ENCODE data around the gene MICB. TPM values are rescaled to one million over a fixed set of nuclear protein-coding genes. Genes with fewer than 3 reads are reported as not detected.

The MICB gene
- total RNA-seq, 2 experiments from 2014 or later, result 14.3 to 14.7 TPM

GRCh38 chr6:31510007-31510406, 12.1 kb downstream of the MICB start:
- Histone ChIP-seq H3K4me1 (ENCODE audit: insufficient read depth, low read length) (no peaks in the 10 kb centered on the region), H3K27ac (ENCODE audit: low read depth in 1 of 2, low read length in 2 of 2) (no peak overlapping the region), H3K36me3 (ENCODE audit: insufficient read depth, low read length) (peaks cover 60% of the 10 kb centered on the region), H3K27me3 (ENCODE audit: control insufficient read depth in 1 of 2, insufficient read depth in 2 of 2, low read length in 2 of 2) (no peaks in the 10 kb centered on the region), H3K9me3 (ENCODE audit: control insufficient read depth in 1 of 2, insufficient read depth in 1 of 2, low read length in 2 of 2) (no peaks in the 10 kb centered on the region), H3K4me3 (ENCODE audit: low read length) (no peak overlapping the region)
- ChIA-PET POLR2A (no interaction called here), CTCF (no interaction called here)
- no peaks in the 10 kb centered on the region for H3K27me3 Mint-ChIP-seq
- peaks cover 49% of the 10 kb centered on the region for H3K36me3 Mint-ChIP-seq (ENCODE audit: low read depth)
- H3K27ac Mint-ChIP-seq, result no peak overlapping the region
- intact Hi-C loops (cut with DNase I, micrococcal nuclease), result no loop called here
- H3K4me1 Mint-ChIP-seq (ENCODE audit: low read depth), result peaks cover 6% of the 10 kb centered on the region
- DNase-seq, result no peak
- no peak for ATAC-seq (ENCODE audit: poor library complexity)
- no peaks in the 10 kb centered on the region for H3K9me3 Mint-ChIP-seq
- no peak for TF ChIP-seq CTCF (IDR thresholded peaks at IDR 0.05)
- no peak overlapping the region for H3K4me3 Mint-ChIP-seq

GRCh38 chr6:31513456-31514165, 15.7 kb downstream of the MICB start:
- peaks cover 24% of the 10 kb centered on the region for H3K36me3 ChIP-seq (ENCODE audit: insufficient read depth, low read length)
- no peak for TF ChIP-seq CTCF (IDR thresholded peaks at IDR 0.05)
- no peaks in the 10 kb centered on the region for H3K27me3 ChIP-seq (ENCODE audit: control insufficient read depth in 1 of 2, insufficient read depth in 2 of 2, low read length in 2 of 2)
- DNase-seq, result no peak
- no peak for ATAC-seq (ENCODE audit: poor library complexity)
- no peak overlapping the region for H3K27ac Mint-ChIP-seq
- H3K9me3 ChIP-seq (ENCODE audit: control insufficient read depth in 1 of 2, insufficient read depth in 1 of 2, low read length in 2 of 2), result no peaks in the 10 kb centered on the region
- H3K27me3 Mint-ChIP-seq, result no peaks in the 10 kb centered on the region
- H3K36me3 Mint-ChIP-seq (ENCODE audit: low read depth), result peaks cover 24% of the 10 kb centered on the region
- H3K9me3 Mint-ChIP-seq, result no peaks in the 10 kb centered on the region
- H3K27ac ChIP-seq (ENCODE audit: low read depth in 1 of 2, low read length in 2 of 2), result no peak overlapping the region
- ChIA-PET CTCF (no interaction called here), POLR2A (no interaction called here)
- H3K4me1 ChIP-seq (ENCODE audit: insufficient read depth, low read length), result no peaks in the 10 kb centered on the region
- no peak overlapping the region for H3K4me3 ChIP-seq (ENCODE audit: low read length)
- H3K4me1 Mint-ChIP-seq (ENCODE audit: low read depth), result no peaks in the 10 kb centered on the region
- H3K4me3 Mint-ChIP-seq, result no peak overlapping the region
- intact Hi-C loops (cut with DNase I, micrococcal nuclease), result no loop called here

DNA sequence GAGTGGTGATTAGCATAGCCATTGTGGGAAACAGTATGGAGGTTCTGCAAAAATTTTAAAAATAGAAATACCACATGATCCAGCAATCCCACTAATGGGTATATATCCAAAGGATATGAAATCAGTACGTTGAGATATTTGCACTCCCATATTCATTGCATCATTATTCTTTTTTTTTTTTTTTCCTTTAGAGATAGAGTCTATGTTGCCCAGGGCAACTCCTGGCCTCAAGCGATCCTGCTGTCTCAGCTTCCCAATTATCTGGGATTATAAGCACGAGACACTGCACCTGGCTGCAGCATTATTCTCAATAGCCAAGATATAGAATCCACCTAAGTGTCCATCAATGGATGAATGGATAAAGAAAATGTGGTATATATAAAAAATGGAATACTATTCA, 23.9 kb downstream of the MICB start:
- intact Hi-C loops (cut with DNase I, micrococcal nuclease), result loop anchor here in 1 of 2 experiments (2.0 kb wide), 1 partner anchor 49 kb away; no protein-coding TSS in a partner anchor
- no peak overlapping the region for H3K4me3 ChIP-seq (ENCODE audit: low read length)
- no peak for ATAC-seq (ENCODE audit: poor library complexity)
- no peak for TF ChIP-seq CTCF (IDR thresholded peaks at IDR 0.05)
- CTCF ChIA-PET, result no interaction called here
- Mint-ChIP-seq H3K27ac (no peak overlapping the region), H3K9me3 (no peaks in the 10 kb centered on the region), H3K36me3 (ENCODE audit: low read depth) (no peaks in the 10 kb centered on the region), H3K4me1 (ENCODE audit: low read depth) (no peaks in the 10 kb centered on the region), H3K4me3 (no peak overlapping the region), H3K27me3 (no peaks in the 10 kb centered on the region)
- POLR2A ChIA-PET, result no interaction called here
- no peak overlapping the region for H3K27ac ChIP-seq (ENCODE audit: low read depth in 1 of 2, low read length in 2 of 2)
- DNase-seq, result no peak
- no peaks in the 10 kb centered on the region for H3K36me3 ChIP-seq (ENCODE audit: insufficient read depth, low read length)
- no peaks in the 10 kb centered on the region for H3K27me3 ChIP-seq (ENCODE audit: control insufficient read depth in 1 of 2, insufficient read depth in 2 of 2, low read length in 2 of 2)
- H3K4me1 ChIP-seq (ENCODE audit: insufficient read depth, low read length), result no peaks in the 10 kb centered on the region
- H3K9me3 ChIP-seq (ENCODE audit: control insufficient read depth in 1 of 2, insufficient read depth in 1 of 2, low read length in 2 of 2), result no peaks in the 10 kb centered on the region

All from CD4-positive, alpha-beta T cell (primary cell).